Tibial nerve (tissue), 3 donors: ENCODE measurements around the gene TTC21A.

Experiments used
- POLR2A ChIP-seq, 2 donors: fragments of 450-650 bp; IDR thresholded peaks; one replicate each; pipeline ENCODE4 v1.6.1; 2017; ENCODE audit warnings: antibody characterized with exemption in 2 of 2, mild to moderate bottlenecking in 2 of 2, moderate library complexity in 2 of 2
- TF ChIP-seq, protein P1 (sequence below), 5 experiments: fragments of 200-600 bp in 3 of 5; fragments of 450-650 bp in 2 of 5; sonication (generic) in 3 of 5; IDR thresholded peaks; one replicate each; pipeline ENCODE4 v1.5.1; 2016 to 2019; ENCODE audit warnings: antibody characterized with exemption in 5 of 5, mild to moderate bottlenecking in 3 of 5, moderate library complexity in 2 of 5

DNA sequence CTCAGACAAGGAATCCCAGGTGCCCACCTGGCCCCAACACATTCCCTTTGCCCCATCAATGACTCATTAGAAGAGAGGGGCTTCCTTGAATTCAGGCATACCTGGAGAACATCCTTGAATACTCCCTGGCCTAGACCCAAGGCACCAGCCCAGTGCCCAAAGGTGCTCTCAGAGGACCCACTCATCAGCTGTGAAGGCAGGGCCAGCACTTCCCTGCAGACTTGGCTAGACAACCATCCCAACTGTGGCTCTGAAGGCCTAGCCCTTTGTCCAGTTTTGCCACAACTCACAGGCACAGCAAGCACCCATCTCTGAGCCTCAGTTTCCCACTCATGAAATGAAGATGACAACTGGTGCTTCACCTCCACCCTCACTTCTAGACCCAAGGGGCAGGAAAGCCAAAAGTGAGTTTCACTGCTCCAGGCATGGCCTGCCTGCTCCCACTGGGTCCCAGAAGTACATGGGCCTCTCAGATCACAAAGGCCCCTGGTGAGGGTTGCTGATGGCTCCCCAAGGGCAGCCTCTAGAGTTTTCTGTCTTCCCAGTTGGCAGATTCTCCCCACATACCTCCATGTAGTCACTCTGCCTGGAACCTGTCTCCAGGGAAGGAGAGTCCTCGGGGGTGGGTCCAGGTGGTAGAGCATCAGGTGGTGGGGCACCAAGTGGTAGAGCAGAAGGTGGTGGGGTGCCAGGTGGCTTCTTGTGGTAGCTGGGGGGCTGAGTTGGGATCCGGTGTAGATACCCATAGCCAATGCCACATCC, 7.6 kb upstream of the TTC21A start:
- TF ChIP-seq, protein P1, sequence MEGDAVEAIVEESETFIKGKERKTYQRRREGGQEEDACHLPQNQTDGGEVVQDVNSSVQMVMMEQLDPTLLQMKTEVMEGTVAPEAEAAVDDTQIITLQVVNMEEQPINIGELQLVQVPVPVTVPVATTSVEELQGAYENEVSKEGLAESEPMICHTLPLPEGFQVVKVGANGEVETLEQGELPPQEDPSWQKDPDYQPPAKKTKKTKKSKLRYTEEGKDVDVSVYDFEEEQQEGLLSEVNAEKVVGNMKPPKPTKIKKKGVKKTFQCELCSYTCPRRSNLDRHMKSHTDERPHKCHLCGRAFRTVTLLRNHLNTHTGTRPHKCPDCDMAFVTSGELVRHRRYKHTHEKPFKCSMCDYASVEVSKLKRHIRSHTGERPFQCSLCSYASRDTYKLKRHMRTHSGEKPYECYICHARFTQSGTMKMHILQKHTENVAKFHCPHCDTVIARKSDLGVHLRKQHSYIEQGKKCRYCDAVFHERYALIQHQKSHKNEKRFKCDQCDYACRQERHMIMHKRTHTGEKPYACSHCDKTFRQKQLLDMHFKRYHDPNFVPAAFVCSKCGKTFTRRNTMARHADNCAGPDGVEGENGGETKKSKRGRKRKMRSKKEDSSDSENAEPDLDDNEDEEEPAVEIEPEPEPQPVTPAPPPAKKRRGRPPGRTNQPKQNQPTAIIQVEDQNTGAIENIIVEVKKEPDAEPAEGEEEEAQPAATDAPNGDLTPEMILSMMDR (IDR thresholded peaks at IDR 0.05): no peak
- TF ChIP-seq POLR2A (IDR thresholded peaks at IDR 0.05): no peak
